ENCODE measurements around the gene DMAC2.
"Not testable (repeated sequence)": the region's sequence is repeated elsewhere in the genome, so short reads cannot be mapped to it uniquely, and the experiment has no call there.

Gene DMAC2

GRCh38 chr19:41442473-41443355 lies 3.0 kb upstream of the DMAC2 start, which contains the start of gene ERICH4:
ERICH4 (plus strand) TSS chr19:41443156; CDS start chr19:41443170, 14 bp downstream.
- DNase-seq, result no peak

- DNase-seq, result no peak
Observed at GRCh38 chr19:41441321-41441945, 1.7 kb upstream of the DMAC2 start.

GRCh38 chr19:41437944-41438574 lies 1.7 kb downstream of the DMAC2 start:
- DNase-seq, result no peak

GRCh38 chr19:41436674-41436951 lies 3.1 kb downstream of the DMAC2 start:
- DNase-seq, result no peak

- no peak for DNase-seq
Observed at GRCh38 chr19:41435936-41436673, 3.6 kb downstream of the DMAC2 start.

- not testable (repeated sequence) for DNase-seq
Observed at GRCh38 chr19:41435376-41435775, 4.3 kb downstream of the DMAC2 start.

GRCh38 chr19:41434450-41434849 lies 5.3 kb downstream of the DMAC2 start:
- no peak for DNase-seq

GRCh38 chr19:41433171-41433570 lies 6.5 kb downstream of the DMAC2 start:
- DNase-seq, result no peak

GRCh38 chr19:41431426-41432386 lies 8.0 kb downstream of the DMAC2 start:
- peak; percentile 73 to 79 (median 79) for DNase-seq

- DNase-seq, result no peak
Observed at GRCh38 chr19:41430922-41431321, 8.8 kb downstream of the DMAC2 start.

- no peak for DNase-seq
Observed at GRCh38 chr19:41428481-41428859, 11.2 kb downstream of the DMAC2 start.

- DNase-seq, result peak in 1 of 3 donors; percentile 49
Observed at GRCh38 chr19:41427647-41428480, 11.8 kb downstream of the DMAC2 start.

GRCh38 chr19:41426952-41427646 lies 12.6 kb downstream of the DMAC2 start, which contains the start of gene B3GNT8:
B3GNT8 (minus strand) TSS chr19:41427374; CDS start chr19:41426778, 596 bp downstream.
- DNase-seq, result peak; percentile 61 to 86 (median 67)

- DNase-seq, result peak in 1 of 3 donors; percentile 27
Observed at GRCh38 chr19:41426116-41426841, 13.4 kb downstream of the DMAC2 start.

- DNase-seq, result no peak
Observed at GRCh38 chr19:41425174-41426115, 14.3 kb downstream of the DMAC2 start.

- DNase-seq, result no peak
Observed at GRCh38 chr19:41424335-41425173, 15.2 kb downstream of the DMAC2 start.

GRCh38 chr19:41422955-41423354 lies 16.8 kb downstream of the DMAC2 start:
- no peak for DNase-seq
